ENCODE data around the gene GPR153.
A peak's percentile ranks its signal among the peaks of the same experiment; 100 is the strongest.

GPR153 gene

DNA sequence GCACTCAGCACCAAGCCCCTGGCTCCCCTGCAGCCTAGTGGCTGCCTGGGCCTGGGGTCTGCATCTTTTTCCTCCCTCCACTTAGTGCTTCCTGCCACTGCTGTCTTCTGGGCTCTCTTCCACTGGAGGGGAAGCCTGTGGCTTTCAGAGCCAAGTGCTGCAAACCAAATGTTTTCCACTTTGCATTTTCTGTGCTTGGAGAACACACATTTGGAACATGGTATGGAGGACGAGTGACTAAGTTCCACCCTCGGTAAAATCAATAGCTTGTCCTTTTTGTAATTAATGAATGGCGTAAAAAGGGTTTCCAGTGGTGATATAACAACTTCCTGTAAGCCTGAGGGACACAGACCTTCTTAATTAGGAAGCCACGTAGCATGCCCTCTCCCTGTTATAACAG lies 10.1 kb upstream of the GPR153 start:
- DNase-seq (ENCODE audit: insufficient read length, low spot score) (no peak), FAIRE-seq (no peak)

DNA sequence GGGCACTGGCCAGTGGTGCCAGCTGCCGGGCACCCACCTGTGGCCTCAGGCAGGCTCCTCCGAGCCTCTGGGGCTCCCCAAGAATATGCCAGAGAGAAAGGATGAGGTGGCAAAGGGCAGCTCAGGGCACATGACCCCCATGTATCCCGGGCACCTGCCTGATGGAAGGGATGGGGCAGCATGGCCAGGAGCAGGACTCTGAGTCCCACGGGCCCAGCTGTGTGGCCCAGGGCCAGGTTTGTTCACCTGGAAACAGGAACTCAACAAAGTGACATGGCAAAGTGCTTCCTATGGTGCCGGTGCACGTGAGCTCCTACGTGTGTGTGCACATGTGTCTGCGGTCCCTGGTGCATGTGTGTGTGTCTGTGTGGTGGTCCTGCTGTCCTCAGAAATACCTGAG lies 9.5 kb upstream of the GPR153 start:
- no peak for FAIRE-seq
- DNase-seq (ENCODE audit: insufficient read length, low spot score) = no peak

DNA sequence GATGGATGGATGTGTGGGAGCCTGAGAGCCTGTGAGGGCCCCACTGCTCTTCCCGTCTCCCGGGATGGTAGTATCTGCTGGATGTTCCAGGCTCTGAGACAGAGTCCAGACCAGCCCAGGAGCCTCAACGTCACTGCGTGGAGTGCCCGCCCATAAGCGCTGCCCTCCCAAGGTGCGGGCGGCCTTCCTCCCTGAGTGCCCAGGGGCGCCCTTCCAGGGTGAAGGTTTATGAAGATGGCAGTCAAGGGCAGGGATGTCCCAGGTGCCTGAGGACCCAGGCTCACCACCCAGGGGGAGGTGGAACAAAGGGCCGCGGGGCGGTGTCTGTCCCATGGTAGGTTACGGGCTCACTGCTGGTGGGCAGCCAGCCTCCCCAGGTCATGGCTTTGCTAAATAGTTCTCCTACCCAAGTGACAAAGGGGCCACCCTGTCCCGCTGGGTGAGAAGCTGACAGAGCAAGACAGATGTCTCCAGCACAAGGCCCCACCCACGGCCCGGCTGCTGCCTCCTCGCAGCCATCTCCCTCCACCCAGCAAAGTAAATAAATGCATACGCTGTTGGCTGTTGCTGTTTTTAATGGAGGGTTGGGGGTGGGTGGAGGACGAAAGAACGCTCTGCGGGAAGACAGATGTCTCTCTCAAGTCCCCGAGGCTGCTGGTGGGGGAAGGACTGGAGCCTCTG lies 9.0 kb upstream of the GPR153 start:
- no peak for FAIRE-seq
- no peak for DNase-seq (ENCODE audit: insufficient read length, low spot score)

DNA sequence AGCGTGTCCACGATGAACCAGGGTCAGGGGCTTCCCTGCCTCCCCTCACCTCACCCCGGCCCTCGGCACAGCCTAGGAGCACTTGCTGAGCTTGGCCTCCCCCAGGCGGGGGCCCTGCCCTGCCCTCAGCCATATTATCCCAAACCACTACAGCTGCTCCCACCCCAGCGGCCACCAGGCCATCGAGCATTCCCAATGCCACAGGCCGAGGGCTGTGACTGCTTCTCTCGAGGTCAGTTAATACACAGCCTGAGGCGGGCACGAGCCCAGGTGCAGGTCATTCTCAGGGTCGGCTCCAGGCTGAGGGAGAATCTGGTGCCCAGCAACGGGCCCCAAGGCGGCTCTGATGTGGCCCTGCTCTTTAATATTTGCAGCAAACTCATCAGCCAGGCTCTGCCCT lies 8.4 kb upstream of the GPR153 start:
- FAIRE-seq (no peak), DNase-seq (ENCODE audit: insufficient read length, low spot score) (no peak)

DNA sequence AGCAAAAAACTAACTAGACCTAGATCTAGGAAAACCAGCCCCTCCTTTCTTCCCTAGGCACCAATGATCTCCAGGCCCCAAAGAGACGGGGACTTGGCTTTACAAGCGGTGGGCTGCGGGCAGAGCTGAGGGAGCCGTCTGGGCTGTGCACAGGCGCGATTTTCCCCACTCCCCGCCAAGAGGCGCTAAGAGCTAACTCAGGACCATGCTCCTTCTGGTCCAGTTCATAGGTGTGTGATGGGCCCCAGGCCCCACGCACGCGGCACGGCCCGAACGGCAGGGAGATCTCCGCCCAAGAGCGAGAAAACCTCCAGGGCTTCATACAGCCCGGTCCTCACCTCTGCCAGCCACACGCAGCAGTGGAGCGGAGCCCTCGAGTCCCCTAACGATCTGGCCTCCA lies 7.5 kb upstream of the GPR153 start:
- no peak for DNase-seq (ENCODE audit: insufficient read length, low spot score)
- FAIRE-seq = no peak

DNA sequence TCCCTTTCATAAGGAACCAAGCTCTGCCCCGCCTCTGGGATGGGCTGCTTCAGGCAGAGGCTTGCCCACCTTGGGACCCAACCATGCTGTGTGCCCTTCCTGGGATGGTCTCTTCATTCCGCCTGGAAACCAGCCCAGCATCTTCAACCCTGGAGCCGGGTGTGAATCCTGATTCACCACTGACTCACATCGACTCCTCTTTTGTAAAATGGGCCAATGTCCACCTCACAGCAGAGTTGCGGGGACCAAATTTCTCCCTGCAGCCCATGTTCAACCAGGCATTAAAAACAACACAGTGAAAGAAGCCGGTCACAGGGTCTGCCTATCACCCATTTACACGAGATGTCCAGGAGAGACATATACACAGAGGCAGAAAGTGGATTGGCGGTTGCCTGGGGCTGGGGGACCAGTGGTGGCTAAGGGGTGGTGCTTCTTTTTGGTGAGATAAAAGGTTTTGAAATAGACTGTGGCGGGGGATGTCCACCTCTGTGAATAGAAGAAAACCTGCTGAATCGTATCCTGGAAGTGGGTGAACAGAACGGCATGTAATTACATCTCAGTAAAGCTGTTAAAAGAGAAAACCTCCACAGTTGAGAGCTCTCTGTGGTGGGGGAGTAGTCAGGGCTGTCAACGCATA lies 6.9 kb upstream of the GPR153 start:
- no peak for FAIRE-seq

DNA sequence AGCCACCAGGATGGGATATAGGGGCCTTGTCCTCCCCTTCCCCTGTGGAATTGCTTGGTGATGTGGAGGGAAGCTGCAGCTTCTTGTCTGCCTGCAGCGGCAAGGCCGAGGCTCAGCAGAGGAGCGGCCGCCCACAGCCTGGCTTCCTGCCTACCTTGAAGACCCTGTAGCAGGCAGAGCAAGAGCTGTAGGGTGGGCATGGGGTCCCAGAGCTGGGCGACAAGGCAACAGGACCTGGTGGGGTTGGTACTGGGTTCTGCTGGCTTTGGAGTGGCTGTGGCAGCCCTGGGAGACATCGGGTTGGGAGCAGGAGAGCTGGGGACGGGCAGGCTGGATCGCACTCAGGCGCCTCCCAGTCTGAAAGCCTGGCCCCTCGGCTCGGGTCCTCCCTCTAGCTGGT lies 5.7 kb upstream of the GPR153 start:
- FAIRE-seq = no peak
- DNase-seq (ENCODE audit: insufficient read length, low spot score) = no peak

More for the DNA sequence above, 6.9 kb upstream of the GPR153 start:
- DNase-seq (ENCODE audit: insufficient read length, low spot score) = no peak

DNA sequence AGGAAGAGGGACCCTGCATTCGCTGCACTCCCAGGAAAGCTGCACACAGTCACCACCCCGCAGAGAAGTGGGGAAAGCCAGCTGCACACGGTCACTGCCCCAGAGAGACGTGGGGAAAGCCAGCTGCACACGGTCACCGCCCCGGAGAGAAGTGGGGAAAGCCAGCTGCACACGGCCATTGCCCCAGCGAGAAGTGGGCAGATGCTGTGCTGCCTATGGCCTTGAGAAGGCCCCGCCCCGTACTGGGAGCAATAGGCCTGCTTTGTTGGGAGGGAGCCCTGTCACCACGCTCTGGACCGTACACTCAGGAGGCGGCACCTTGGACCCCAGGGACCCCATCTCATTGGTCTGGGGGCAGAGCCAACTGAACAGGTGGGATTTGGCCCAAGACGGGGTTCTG lies 4.3 kb upstream of the GPR153 start:
- DNase-seq (ENCODE audit: insufficient read length, low spot score) (no peak), FAIRE-seq (no peak)

DNA sequence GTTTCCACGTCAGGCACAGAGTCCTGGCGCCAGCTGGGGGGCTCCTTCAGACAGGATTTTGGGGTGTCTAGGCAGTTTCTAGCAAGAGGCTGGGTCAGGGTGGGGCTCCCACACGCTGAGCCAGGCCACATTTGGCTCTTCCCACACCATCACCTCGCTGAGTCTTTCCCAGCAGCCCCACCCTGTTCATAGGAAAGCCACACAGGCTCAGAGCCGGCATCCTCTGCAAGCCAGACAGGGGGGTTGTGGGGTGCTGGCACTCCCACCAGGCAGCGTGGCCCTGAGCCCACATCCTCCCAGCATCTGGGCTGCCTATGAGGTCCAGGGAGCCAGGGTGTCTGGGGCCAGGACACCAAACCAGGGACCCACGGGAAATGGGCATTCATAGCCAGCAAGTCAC lies 2.8 kb upstream of the GPR153 start:
- DNase-seq (ENCODE audit: insufficient read length, low spot score) (no peak), FAIRE-seq (no peak)

DNA sequence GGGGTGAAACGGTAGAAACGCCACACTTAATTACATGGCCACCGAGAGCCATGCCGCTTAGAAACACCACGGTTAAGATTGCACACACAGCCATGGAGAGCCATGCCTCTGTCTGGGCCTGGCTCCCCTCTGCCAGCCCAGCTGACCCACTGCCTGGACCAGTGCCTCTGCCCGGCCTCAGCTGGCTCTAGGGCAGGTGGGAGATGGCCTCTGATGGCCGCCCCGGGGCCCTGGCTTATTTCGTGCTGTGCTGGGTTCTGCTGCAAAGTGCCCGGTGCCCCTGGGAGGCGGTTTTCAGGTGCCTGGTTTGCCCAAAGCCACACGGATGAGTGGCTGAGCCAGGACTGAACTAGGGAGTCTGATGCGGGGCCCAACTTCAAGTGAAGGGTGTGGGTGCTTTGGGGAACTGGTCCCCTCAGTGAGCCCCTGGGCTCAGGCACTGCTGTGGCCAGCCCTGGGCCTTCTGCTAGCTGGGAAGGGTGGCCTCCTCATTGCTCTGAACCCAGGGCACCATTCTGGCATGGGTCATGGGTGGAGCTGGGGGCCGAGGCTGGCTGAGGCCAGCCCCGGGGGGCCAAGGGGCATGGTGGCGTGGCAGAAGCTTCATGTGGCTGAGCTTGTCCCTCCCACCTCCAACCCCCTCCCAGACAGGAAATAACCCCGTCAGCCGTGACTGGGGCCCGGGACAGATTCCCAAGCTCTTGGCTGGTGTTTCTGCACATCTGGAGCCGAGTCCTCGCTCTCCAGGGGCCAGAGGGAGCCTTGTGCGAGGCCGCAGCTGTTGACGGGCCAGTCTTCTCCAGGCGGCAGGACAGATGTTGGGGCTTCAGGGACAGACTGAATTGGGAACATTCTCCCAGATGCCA lies 1.9 kb upstream of the GPR153 start:
- FAIRE-seq = no peak

DNA sequence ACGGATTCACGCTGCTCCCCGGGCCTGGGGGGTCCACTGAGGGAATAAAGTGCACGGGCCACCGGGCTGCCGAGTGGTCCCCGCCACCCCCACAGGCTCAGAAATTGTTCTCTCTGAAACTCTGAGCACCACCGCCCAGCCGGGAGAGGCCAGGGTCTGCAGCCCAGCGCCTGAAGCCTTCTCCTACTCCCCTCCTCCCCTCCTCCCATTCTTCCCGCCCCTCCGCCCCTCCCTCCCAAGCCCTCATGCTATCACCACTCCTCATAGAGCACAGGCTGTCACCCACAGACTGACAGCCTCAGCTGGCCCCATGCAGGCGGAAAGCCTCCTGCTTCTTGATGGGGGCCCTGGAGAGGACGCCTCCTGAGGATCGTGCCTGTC lies 707 bp upstream of the GPR153 start:
- DNase-seq (ENCODE audit: insufficient read length, low spot score) (no peak), FAIRE-seq (no peak)

More for the DNA sequence above, 1.9 kb upstream of the GPR153 start:
- DNase-seq (ENCODE audit: insufficient read length, low spot score) = no peak

DNA sequence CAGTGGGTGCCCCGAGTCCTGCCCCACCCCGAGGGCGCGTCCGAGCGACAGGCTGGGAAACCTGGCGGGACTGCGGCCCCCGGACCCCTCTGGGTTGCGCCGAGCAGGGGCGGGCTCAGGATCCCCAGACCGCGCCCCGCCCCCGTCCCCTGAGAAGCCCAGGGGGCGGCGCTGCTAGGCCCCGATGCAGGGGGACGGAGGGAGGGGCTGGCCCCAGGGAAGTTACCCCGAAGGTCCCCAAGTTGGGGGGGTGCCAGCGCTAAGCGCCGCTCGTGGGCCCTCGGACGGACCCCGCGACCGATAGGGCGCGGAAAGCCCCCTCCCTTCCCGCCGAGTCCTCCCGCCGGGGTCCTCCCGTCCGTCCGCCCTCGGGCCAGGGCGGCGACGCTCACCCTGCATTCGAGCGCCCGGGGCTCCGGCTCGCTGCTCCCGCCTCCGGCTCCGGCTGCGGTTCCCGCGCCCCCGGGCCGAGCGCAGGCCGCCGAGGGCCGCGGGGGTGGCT lies 414 bp downstream of the GPR153 start:
- no peak for DNase-seq (ENCODE audit: insufficient read length, low spot score)

DNA sequence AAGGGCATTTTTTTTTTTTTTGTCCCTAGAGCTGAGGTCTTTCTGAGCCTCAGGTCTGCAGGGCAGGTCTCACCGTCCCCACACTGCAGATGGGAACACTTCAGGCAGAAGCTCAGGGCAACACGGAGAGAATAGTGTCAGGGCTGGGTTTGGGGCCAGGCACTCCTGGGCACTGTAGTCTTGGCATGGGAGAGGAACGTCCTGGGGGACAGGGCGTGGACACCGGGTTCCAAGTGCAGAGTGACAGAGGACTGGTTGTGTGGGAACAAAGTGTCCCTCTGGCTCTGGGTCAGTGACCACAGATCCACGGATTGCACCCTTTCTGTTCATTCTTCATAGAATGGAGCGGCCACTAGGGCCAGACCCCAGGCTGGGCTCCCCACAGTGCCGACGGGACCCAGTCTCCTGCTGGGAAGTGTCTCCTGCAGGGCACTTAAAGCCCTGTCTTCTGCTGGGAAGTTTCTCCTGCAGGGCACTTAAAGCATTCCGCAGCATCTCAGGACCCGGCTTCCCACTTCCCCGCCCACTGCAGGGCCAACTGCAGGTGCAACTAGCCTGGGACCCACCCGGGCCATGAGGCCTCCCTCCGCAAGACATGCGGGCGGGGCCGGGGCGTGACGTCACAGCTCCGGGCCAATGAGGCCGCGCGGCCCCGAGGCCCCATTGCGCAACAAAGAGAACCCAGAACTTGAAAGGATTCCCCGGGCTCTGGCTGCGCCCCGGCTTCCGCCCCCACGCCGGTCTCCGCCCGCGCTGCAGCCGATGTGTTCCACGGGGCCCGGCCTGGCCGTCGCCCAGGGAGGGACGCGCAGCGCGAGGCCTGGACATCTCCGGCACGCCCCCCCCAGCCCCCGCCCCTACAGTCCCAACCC lies 1.2 kb downstream of the GPR153 start:
- FAIRE-seq (no peak), DNase-seq (ENCODE audit: insufficient read length, low spot score) (peak; percentile 94)

More for the DNA sequence above, 414 bp downstream of the GPR153 start:
- no peak for FAIRE-seq

DNA sequence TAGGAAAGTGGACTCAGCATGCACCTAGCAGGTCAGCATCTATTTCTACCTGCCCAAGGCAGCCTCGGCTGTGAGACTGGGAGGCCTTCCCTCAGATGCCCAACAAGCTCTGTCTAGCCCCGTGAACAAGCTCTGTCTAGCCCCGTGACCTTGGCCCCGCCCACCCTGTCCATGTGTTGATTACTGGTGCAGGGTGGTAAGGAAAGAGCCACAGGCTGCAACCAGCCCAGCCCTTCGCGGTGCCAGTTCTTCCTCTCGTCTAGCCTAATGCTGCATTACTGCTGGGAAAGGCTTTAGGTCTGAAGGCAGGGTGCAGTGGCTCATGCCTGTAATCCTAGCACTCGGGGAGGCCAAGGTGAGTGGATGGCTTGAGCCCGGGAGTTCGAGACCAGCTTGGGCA lies 2.2 kb downstream of the GPR153 start:
- DNase-seq (ENCODE audit: insufficient read length, low spot score) = no peak

DNA sequence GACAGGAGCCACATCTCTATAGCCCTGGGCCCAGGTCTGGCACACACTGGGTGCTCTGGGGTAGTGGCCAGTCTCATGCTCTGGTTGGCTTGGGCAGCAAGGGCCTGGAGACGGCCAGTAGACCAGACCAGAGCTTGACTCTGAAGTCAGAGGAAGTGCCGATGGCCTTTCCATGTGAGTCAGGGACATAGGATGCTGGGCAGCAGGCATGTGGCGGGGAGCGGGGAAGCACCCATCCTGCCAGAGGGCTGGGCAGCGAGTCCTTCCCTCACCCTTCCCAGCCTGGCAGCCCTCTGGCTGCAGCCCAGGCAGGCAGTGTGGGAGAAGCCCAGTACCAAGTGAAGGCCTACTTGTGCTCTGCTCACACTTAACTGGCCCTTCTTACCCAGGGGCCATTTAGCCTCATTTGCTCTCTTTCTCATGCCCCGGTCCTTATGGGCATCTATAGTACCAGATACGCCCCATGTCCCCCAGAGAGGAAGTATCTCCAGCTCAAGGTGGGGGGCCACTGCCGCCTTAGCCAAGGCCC lies 3.3 kb downstream of the GPR153 start:
- no peak for DNase-seq (ENCODE audit: insufficient read length, low spot score)
- FAIRE-seq = no peak

More for the DNA sequence above, 2.2 kb downstream of the GPR153 start:
- no peak for FAIRE-seq

DNA sequence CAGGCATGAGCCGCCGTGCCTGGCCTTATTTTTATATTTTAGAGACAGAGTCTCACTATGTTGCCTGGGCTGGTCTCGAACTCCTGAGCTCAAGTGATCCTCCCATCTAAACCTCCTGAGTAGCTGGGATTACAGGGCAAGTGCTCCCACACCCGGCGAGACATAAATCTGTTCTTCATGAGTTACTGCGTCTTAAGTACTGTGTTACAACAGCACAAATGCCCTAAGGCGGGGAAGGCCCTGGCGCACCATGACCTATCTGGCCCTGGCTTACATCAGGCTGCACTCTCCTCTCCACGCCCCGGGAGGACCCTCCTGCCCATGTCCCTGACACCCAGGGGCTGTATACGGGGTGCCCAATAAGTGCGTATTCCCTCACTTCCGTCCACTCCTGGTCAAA lies 4.3 kb downstream of the GPR153 start:
- DNase-seq (ENCODE audit: insufficient read length, low spot score) = no peak
- no peak for FAIRE-seq

DNA sequence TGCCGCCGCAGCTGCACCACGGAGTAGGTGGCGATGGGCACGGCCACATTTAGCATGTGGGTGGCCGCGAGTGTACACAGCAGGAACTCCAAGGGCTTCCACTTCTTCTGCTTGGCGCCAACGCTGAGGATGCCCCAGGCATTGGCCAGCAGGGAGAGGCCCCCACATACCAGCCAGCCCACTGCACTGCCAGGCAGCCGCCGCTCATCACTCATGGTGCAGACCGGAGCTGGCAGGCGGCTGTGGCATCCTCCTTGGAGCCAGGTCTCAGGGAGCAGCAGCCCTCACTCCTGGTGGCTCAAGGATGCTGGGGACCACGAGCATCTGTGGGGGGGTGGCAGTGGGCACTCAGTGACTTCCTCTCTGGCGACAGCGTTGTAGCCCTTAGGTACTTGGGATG lies 6.2 kb downstream of the GPR153 start:
- DNase-seq (ENCODE audit: insufficient read length, low spot score) (no peak), FAIRE-seq (no peak)

DNA sequence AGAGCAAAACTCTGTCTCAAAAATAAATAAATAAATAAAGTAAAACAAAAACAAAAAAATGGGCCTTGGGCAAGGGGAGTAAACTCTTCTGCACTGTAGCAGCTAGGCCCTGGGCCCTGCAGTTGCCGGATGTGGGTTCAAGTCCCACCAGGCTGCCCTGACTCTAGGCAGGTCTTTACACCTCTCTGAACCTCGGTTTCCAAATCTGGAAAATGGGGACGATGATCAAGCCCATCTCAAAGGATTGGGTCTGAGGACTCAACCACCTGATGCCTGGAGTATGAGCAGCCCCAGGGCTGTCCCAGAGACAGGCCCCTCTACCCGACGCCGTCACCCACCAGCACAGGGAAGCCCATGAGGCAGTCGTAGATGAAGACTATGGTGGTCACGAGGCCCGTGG lies 7.5 kb downstream of the GPR153 start:
- FAIRE-seq (no peak), DNase-seq (ENCODE audit: insufficient read length, low spot score) (no peak)

DNA sequence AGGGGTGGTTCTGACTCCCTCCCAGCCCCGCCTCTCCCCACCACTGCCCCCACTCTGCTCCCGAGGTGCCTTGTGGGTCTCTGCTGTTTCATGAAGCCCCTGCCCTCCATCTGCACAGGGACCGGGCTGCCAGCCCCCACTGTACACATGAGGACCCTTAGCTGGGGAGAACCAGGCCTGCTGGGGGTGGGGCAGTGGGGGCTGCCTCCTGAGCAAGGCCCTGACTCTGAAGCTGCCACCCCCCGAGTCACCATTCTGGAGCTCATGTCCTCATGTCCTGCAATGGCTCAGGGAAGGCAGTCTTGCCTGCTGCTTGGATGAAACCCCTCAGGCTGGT lies 8.6 kb downstream of the GPR153 start:
- no peak for DNase-seq (ENCODE audit: insufficient read length, low spot score)
- no peak for FAIRE-seq

DNA sequence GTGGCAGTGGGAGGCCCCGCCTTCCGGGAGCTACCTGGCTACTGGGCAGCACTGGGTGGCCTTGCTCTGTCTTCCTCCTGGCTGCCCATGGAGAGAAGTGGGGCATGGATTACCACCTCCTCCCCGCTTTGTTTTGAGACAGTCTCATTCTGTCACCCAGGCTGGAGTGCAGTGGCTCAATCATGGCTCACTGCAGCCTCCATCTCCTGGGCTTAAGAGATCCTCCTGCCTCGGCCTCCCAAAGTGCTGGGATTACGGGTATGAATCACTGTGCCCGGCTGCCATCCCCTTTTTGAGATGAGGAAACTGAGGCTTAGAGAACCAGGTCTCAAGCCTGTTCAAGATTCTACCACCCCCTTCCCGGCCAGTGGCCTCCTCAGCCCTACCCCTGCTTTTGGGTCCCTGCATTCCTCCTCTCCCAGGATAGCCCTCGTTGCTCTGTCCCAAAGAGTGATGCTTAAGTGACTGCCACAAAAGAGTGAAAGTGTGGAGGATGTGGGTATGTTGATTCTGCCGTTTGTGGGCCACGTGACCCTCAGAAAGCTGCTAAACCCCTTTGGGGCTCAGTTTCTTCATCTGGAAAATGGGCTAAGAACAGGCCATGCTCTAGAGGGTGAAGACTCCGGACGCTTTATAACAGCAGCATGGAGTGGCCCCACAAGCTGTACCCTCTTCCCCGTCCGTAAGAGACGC lies 9.1 kb downstream of the GPR153 start:
- FAIRE-seq (no peak), DNase-seq (ENCODE audit: insufficient read length, low spot score) (no peak)
